Inflammatory macrophage treated with lipopolysaccharide for 4 hours (primary cell): Measurements from ENCODE around the gene CIPC.
A peak's percentile ranks its signal among the peaks of the same experiment; 100 is the strongest.

Source experiments
- DNase-seq: peaks from one replicate; pipeline ENCODE4 v3.0.0-alpha.2; 2020

CIPC gene

GRCh38 chr14:77128414-77128891, 30.4 kb downstream of the CIPC start:
- no peak for DNase-seq

- no peak for DNase-seq
These were observed 32.3 kb downstream of the CIPC start for GRCh38 chr14:77130386-77130785.

GRCh38 chr14:77131206-77131605, 33.1 kb downstream of the CIPC start:
- no peak for DNase-seq

- DNase-seq = no peak
These were observed 33.9 kb downstream of the CIPC start for GRCh38 chr14:77131871-77132486.

- DNase-seq = peak; percentile 47
These were observed 35.8 kb downstream of the CIPC start for GRCh38 chr14:77133720-77134338.

- DNase-seq = no peak
These were observed 41.0 kb downstream of the CIPC start for GRCh38 chr14:77139022-77139421.

- DNase-seq = peak; percentile 18
These were observed 41.7 kb downstream of the CIPC start for GRCh38 chr14:77139540-77140358.

- DNase-seq = no peak
These were observed 42.5 kb downstream of the CIPC start for GRCh38 chr14:77140359-77141213.

GRCh38 chr14:77141214-77142004, 43.4 kb downstream of the CIPC start, which contains the start of gene ZDHHC22:
TSS of gene ZDHHC22 (minus strand) at chr14:77141791. CDS start at chr14:77139738, 2,053 bp downstream.
- no peak for DNase-seq

- DNase-seq = no peak
These were observed 44.1 kb downstream of the CIPC start for GRCh38 chr14:77142005-77142800.

- DNase-seq = no peak
These were observed 45.0 kb downstream of the CIPC start for GRCh38 chr14:77143071-77143470.

GRCh38 chr14:77144412-77145115, 46.5 kb downstream of the CIPC start:
- no peak for DNase-seq

GRCh38 chr14:77145975-77146740, 48.1 kb downstream of the CIPC start:
- no peak for DNase-seq

GRCh38 chr14:77148510-77149231, 50.6 kb downstream of the CIPC start:
- no peak for DNase-seq

- no peak for DNase-seq
These were observed 53.2 kb downstream of the CIPC start for GRCh38 chr14:77151245-77151644.

- peak; percentile 54 for DNase-seq
These were observed 54.0 kb downstream of the CIPC start for GRCh38 chr14:77151918-77152588.

GRCh38 chr14:77153802-77154201, 55.7 kb downstream of the CIPC start:
- DNase-seq = no peak

- no peak for DNase-seq
These were observed 56.4 kb downstream of the CIPC start for GRCh38 chr14:77154421-77154820.
